Daoy (cell line): ENCODE measurements around the gene JMJD8. TPM values are rescaled to one million over a fixed set of nuclear protein-coding genes. Genes with fewer than 3 reads are reported as not detected.

ENCODE experiments used
- DNase-seq: peaks from one replicate; pipeline ENCODE4 v3.0.0-alpha.2; 2015; ENCODE audit warnings: low read depth
- total RNA-seq: library from RNA; depleted of rRNA; stranded (reverse); fragments of >200 nt; shearing (Covaris generic); gene quantifications from 2 replicates; pipeline ENCODE4 v1.2.3, GENCODE V29; 2014

Gene JMJD8
- total RNA-seq, 1 experiment from 2014 or later, result 37.1 TPM

DNA sequence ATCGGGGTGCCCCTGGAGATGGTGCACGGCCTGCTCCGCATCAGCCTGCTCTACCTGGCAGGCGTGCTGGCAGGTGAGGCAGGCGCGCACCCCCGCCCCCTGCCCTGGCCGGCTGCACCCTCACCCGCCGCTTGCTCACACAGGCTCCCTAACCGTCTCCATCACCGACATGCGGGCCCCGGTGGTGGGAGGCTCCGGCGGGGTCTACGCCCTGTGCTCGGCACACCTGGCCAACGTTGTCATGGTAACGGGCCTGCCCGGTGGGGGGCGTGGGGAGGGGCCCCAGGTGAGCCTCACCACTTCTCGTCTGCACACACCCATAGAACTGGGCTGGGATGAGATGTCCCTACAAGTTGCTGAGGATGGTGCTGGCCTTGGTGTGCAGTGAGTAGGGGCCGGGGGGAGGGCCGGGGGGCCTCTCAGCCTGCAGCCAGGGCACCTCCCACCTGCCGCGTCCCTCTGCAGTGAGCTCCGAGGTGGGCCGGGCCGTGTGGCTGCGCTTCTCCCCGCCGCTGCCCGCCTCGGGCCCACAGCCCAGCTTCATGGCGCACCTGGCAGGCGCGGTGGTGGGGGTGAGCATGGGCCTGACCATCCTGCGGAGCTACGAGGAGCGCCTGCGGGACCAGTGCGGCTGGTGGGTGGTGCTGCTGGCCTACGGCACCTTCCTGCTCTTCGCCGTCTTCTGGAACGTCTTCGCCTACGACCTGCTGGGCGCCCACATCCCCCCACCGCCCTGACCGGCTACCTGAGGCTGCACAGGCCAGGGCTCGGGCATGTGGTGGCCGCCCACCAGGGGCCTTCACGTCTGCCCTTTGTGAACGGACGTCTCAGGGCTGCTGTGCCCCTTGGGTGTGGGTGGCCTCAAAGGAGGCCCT lies 6.6 kb downstream of the JMJD8 start:
- DNase-seq, result no peak

DNA sequence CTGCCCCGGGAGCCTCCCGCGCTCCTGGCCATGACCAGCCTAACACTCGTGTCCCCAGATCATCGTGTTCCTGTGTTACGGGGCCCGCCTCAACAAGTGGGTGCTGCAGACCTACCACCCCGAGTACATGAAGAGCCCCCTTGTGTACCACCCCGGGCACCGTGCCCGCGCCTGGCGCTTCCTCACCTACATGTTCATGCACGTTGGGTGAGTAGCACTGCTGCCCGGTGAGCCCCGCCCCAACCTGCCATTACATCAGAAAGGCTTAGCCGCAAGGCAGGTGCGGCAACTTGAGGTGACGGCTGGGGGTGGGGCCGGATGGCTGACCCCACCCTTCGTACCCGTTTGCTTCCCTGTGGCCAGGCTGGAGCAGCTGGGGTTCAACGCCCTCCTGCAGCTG lies 7.2 kb downstream of the JMJD8 start:
- no peak for DNase-seq

DNA sequence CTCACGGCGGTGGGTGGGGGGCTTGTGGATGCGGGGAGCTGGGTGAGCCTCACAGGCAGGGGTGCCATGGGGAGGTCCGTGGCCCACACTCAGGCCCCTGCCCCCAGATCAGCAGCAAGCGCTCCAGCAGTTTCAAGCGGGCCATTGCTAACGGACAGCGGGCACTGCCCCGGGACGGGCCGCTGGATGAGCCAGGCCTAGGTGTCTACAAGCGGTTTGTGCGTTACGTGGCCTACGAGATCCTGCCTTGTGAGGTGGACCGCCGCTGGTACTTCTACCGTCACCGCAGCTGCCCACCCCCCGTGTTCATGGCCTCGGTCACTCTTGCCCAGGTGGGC lies 7.6 kb downstream of the JMJD8 start:
- DNase-seq, result no peak

DNA sequence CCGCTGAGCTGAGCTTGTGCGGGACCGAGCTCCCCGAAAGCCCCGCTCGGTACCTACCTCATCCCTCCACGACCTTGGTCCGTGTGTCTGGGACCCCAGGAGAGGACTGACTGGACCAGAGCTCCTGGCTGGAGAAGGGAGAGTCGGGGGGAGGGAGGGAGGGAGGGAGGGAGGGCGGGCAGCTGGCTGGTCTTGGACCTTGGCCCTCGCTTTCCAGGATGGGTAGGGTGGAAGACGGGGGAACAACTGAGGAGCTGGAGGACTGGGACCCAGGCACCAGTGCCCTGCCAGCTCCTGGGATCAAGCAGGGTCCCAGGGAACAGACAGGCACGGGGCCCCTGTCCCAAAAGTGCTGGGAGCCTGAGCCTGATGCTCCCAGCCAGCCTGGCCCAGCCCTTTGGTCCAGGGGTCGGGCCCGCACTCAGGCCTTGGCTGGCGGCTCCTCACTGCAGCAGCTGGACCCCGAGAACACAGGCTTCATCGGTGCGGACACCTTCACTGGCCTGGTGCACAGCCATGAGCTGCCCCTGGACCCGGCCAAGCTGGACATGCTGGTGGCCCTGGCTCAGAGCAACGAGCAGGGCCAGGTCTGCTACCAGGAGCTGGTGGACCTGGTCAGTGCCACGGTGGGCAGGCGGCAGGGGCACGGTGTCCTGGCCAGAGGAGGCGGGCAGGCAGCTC lies 8.1 kb downstream of the JMJD8 start:
- DNase-seq, result no peak

DNA sequence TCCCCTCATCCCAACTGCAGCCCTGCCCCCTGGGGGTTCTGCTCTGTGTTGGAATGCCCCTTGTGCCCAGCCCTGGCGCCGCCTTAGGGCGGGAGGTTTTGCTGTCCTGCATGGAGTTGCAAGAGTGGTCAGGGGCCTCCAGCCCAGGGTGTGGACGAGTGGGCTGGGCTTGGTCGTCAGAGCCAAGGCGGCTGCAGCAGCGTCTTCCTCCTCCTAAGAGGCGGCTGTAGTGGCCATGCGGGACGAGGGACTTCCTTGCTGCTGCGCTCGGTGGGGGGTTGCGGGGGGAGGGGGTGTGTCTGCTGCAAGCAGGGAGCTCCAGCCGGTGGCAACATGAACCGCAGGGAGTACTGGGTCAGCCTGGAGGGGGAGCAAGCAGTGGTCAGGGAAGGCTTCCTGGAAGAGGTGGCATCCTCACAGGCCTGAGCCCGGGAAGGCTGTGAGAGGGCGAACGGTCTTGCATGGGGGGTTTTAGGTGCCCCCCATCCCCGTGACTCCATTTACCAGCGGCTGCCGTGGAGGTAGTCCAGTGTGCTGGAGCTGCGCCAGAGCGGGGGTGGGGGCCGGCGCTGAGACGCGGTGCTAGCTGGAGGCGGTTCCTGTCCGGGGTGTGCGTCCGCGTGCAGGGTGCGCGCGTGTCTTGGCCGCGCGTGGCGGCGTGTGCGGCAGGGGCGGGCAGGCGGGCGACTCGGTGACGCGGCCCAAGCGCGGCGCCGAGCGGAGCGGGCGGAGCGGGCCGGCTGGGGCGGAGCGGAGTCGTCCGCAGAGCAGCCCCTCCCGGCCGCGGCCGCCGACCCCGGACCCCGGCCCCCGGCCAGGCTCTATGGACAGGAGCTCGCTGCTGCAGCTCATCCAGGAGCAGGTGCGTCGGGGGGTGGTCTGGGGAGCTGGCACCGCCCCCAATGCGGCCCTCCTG lies 8.9 kb downstream of the JMJD8 start, which contains the start of gene RHBDL1:
RHBDL1 (plus strand) TSS at position 704 of the 916 bp plus-strand sequence; CDS start at position 824, 120 bp downstream.
- DNase-seq, result peak; percentile 61

DNA sequence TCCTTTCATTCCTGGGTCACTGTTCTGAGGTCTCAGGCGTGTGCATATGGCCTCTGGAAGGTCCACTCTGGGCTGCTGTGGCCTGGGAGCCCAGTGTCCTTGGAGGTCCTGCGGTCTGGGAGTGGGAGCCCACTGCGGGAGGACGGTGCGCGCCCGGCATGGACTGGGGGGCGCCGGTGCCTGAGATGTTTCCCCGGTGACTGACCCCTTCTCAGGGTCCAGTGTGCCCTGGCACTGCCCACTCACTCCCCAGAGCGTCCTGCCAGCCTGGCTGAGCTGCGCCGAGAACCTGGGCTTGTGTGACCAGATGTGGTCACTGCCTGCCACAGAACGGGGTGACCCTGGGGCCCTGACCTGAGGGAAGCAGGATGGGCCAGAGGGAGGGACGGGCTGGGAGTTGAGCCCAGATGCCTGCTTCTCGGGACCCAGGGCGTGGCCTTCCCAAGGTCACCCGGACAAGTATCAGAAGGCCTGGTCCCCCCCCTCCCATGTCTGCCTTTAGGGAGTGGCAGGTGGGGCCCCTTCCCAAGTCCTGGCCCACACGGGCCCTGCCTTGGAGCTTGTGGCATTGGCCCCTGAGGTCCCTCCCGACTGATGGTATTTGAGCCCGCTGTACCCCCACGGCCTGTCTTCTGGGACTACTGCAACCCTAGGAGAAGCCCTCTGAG lies 9.8 kb downstream of the JMJD8 start:
- DNase-seq, result no peak

DNA sequence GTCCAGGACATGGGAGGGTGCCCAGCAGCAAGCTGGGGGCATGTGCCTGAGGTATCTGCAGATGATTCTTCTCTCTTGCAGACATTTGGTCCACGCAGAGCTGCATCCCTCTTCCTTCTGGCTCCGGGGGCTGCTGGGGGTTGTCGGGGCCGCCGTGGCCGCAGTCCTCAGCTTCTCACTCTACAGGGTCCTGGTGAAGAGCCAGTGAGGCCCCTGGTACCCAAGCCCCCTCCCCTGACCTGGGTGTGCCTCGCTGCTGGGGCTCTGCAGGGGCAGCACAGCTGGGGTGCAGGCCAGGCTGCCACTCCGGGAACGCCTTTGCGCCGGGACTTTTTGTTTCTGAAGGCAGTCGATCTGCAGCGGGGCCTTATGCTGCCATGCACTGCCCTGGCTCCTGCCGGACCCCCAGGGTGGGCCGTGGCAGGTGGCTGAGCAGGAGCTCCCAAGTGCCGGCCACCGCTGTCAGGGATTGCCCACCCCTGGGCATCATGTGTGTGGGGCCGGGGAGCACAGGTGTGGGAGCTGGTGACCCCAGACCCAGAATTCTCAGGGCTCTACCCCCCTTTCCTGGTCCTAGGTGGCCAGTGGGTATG lies 10.6 kb downstream of the JMJD8 start:
- no peak for DNase-seq

DNA sequence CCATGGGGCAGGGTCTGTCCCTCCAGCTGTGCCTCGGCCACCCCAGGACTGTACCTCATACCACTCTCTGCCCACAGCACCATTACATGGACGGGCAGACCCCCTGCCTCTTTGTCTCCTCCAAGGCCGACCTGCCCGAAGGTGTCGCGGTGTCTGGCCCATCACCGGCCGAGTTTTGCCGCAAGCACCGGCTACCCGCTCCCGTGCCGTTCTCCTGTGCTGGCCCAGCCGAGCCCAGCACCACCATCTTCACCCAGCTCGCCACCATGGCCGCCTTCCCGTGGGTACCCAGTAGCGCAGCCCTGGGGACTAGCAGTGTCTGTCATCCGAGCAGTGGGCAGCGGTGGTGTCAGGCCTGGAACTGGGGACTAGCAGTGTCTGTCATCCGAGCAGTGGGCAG lies 11.3 kb downstream of the JMJD8 start:
- no peak for DNase-seq

DNA sequence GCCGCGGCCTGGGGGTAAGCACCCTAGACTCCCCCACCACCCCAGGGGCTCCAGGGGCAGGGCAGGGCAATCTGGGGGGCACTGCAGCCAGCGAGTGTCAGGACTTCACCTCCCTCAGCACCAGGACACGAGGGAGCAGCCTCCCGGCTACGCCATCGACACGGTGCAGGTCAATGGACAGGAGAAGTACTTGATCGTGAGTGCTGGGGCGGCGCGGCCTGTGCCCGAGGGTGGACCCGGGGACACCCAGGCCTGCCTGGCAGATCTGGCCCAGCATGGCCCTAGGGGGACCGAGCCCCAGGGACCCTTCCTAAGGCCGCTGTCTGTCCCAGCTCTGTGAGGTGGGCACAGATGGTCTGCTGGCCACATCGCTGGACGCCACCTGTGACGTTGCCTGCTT lies 11.8 kb downstream of the JMJD8 start:
- DNase-seq, result no peak

DNA sequence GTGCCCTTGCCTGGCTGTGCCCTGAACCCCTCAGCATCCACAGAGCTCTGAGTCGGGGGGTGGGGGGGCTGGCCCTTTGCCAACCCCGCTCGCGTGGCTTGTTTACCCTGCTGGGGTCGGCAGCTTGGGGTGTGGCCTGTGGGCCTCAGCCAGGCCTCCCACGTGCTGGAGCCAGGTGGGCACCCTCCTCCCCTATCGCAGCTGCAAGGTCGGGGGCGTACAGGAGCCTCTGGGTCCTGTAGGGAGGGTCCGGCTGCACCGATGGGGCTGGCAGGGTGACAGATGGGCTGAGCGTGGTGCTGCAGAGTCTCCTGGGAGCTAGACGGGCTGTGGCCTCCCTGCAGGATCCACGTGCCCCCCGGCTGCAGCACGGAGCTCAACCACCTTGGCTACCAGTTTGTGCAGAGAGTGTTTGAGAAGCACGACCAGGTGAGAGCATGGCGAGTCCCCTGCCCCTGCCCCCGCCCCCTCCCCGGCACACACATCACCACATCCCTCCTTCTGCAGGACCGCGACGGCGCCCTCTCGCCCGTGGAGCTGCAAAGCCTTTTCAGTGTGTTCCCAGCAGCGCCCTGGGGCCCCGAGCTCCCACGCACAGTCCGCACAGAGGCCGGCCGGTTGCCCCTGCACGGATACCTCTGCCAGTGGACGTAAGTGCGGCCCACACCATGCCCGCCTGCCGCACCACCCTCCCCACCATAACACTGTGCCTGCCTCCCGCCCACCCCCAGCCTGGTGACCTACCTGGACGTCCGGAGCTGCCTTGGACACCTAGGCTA lies 12.6 kb downstream of the JMJD8 start:
- DNase-seq, result no peak

DNA sequence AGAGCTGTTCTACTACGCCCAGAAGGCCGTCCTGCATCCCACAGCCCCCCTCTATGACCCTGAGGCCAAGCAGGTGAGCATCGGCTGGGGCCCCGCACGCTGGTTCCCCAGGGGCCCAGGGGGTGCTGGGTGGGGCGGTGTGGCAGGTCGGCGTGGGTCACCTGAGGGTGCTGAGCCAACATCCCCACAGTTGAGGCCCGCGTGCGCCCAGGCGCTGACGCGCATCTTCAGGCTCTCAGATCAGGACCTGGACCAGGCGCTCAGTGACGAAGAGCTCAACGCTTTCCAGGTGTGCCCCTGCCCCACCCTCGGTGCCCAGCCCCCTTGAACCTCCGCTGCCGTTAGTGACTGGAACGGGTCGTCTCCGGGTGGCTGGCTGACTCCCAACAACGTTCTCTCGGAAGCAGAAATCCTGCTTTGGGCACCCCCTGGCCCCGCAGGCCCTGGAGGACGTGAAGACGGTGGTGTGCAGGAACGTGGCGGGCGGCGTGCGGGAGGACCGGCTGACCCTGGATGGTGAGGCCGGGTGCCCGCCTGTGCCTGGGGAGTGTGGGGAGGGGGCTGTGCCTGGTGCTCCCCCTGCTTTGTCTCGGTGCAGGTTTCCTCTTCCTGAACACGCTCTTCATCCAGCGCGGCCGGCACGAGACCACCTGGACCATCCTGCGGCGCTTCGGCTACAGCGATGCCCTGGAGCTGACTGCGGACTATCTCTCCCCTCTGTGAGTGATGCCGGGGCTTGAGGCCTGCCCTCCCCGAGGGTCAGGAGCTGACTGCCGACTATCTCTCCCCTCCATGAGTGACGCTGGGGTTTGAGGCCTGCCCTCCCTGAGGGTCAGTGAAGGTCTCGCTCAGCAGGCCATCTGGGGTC lies 13.4 kb downstream of the JMJD8 start:
- no peak for DNase-seq

DNA sequence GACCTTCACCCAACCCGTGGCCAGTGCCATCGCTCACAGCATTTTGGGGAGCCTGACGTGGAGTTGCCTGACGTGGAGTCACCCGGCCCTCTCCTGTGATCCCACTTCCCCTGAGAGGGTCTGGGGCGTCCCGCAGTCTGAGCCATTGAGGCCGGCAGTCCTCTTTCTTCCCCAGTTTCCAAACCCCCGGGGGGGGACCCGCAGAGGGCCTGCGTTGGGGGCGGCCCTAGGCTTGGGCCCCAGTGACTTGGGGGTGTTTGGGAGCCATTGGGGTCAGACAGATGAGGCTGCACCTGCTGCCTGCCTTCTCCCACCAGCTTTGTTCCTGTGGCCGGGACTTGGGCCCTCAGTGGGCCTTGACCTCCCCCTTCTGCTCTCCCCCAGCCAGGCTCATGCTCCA lies 14.5 kb downstream of the JMJD8 start:
- no peak for DNase-seq

DNA sequence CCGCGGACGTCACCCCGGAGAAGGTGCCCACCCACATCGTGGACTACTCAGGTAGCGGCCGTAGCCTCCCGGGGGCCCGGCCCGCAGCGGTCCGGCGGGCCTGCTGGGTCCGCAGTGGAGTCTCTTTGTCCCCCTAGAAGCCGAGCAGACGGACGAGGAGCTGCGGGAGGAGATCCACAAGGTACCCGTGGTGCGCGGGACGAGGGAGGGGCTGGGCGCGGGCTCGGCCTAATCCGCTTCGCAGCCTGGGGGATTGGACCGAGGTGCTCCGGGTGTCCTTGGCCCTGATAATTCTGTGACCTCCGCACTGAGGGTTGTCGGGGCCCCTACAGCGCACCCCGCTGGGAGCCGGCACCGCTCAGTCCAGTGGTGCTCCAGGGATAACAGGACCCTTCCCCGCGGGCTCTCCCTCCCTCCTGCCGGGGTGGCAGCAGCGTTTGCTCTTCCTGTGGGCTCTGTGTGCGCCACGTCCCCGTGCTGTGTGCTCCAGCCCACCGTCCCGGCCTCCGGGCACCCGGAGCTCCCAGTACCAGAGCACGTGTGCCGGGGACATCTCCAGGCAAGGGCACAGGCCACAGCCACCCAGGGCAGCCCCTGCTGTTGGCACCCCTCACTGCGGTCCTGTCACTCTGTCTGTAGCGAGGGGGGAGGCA lies 15.5 kb downstream of the JMJD8 start:
- DNase-seq, result no peak

DNA sequence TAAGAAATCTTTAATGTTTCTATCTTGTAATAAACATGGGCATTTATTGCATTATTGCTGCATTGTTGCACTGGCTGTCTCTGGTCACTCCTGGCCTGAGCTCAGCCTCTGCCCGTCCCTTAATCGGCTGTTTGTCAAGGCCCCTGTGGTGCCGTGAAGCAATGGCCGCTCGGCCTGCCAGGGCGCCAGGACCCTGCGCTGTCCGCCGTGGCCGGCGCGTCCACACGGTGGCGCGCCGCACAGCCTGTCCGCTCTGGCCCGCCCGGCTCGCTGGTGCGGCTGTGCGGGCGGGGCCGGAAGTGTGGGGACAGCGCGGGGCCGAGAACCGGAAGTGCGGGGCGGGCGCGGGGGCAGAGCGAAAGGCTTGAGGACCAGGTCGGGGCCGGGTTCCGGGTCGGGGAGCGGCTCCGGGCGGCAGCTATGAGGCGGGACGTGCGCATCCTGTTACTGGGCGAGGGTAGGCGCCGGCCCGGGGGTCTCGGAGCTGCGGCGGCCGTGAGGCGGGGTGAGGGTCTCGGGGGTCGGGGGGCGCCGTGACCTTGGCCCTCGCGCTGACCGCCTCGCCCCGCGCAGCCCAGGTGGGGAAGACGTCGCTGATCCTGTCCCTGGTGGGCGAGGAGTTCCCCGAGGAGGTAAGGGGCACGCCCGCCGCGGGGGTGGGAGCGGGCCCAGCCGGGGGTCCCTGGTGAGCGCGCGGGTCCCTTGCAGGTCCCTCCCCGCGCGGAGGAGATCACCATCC lies 16.2 kb downstream of the JMJD8 start, which contains the start of gene RHOT2:
RHOT2 (plus strand) TSS at position 353 of the 739 bp plus-strand sequence; CDS start at position 421, 68 bp downstream.
- peak; percentile 94 for DNase-seq

DNA sequence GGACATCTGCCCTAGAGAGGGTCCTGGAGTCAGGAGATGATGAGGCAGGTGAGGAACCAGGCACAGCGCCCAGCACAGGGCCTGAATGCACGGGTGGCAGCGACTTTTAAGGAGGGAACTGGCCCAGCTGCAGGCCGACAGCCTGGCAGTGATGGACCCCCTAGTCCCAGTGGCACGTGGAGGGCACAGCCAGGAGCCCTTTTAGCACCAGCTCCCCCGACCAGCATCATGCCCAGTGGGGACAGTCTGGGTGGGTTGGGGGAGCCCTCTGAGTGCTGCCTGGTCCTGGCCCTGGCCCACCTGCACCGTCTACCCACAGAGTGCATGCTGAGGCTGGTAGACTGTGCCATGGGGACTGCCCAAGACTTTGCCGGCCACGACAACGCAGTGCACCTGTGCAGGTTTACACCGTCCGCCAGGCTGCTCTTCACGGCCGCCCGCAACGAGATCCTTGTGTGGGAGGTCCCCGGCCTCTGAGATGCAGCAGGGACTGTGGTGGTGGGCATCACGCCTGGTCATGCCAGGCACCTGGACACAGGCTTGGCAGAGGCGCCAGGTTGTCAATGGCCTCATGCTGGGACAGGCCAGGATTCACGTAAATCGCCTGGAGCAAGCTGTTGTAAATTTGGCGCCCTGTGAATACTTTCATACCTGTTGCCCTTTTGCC lies 16.9 kb downstream of the JMJD8 start:
- no peak for DNase-seq

DNA sequence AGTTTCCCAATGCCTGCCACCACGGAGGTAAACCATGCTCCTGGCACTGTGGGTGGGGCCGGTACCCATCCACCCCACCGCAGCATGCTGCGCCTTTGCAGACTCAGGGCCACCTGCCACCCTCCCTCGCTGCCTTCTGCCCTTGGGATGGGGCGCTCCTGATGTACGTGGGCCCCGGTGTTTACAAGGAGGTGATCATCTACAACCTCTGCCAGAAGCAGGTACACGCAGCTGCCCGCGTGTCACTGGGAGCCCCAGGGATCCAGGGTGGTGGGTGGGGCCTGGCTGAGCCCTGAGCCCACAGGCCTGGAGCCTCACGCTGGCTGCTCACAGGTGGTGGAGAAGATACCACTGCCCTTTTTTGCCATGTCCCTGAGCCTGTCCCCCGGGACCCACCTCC lies 17.6 kb downstream of the JMJD8 start:
- DNase-seq, result no peak

DNA sequence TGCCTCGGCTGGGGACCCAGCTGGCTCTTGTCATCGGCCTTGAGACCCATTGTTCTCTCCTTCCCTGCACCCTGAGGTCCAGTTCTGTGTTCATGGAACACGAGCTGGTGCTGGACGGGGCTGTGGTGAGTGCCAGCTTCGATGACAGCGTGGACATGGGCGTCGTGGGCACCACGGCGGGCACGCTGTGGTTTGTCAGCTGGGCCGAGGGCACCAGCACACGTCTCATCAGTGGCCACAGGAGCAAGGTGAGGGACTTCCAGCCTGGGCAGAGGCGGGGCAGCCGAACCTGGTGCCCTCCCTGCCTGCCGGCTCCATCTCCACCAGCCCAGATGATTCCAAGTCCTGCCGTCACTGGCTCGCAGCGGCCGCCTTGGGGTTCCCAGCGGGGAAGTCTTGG lies 21.5 kb downstream of the JMJD8 start:
- no peak for DNase-seq

DNA sequence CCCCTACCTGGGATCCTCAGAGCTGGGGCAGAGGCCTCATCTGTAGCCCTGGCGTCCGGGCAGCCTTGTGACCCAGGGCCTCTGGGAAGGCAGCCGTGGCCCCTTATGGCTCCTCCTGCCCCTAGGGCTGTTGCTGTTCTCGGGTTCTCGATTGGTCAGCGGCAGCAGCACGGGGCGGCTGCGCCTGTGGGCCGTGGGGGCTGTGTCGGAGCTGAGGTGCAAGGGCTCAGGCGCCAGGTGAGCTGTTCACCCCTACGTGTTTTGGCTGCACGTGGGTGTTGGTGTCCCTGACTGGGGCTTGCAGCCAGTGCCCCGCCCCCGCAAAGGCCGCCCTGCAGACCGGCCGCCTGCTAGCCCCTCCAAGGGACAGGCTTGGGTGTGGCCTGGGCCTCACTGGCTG lies 22.0 kb downstream of the JMJD8 start:
- DNase-seq, result no peak
